ENCODE data around the gene KRT40. TPM values are rescaled to one million over a fixed set of nuclear protein-coding genes. Genes with fewer than 3 reads are reported as not detected.

KRT40 gene
- total and polyA plus RNA-seq, 10 of the 15 experiments (the other 5 are each of a cell fraction or from before 2014, with no cell fraction given) = not detected

DNA sequence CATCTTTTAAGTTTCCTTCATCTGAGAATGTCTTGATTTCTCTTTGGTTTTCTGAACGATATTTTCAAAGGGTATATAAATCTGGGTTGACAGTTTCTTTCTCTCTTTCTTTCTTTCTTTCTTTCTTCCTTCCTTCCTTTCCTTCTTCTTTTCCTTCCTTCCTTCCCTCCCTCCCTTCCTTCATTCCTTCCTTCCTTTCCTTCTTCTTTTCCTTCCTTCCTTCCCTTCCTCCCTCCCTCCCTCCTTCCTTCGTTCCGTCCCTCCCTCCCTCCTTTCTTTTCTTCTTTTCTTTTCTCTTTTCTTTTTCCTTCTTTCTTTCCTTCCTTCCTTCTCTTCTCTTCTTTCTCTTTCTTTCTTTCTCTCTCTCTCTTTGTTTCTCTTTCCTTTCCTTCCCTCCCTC lies 9.8 kb downstream of the KRT40 start:
- 15% methylated on average over 3 of the region's 3 CpGs for WGBS (ENCODE audit: insufficient coverage, insufficient replicate concordance, low lambda C conversion rate, missing lambda C conversion rate)
- RAD21 ChIA-PET (ENCODE audit: unreplicated experiment) = no interaction called here
- no peak overlapping the region for H3K4me3 ChIP-seq
- no peak overlapping the region for H3K4me2 ChIP-seq (ENCODE audit: control insufficient read depth, insufficient read depth)
- BruUV-seq (replicated peaks) = no TSS peak
- H2AFZ ChIP-seq (ENCODE audit: control insufficient read depth, low read depth, low read length) = no peak overlapping the region
- SMC1A ChIA-PET (ENCODE audit: uncharacterized antibody, unreplicated experiment) = no interaction called here
- in situ Hi-C loops (cut with MboI) = no loop called here
- no peaks in the 10 kb centered on the region for H3K9me3 ChIP-seq (replicated peaks; ENCODE audit: control insufficient read depth, insufficient read depth, low read length)
- H3K79me2 ChIP-seq (ENCODE audit: control insufficient read depth, insufficient read depth, low read length) = no peaks in the 10 kb centered on the region
- DNase-seq (ENCODE audit: low read depth, low spot score) (no peak), ATAC-seq (no peak), FAIRE-seq (no peak)
- H3K4me1 ChIP-seq (ENCODE audit: control insufficient read depth, insufficient read depth, low read length) = no peaks in the 10 kb centered on the region
- H4K20me1 ChIP-seq (ENCODE audit: control insufficient read depth, insufficient read depth) = no peaks in the 10 kb centered on the region
- intact Hi-C loops (cut with micrococcal nuclease; ENCODE audit: unreplicated experiment) = no loop called here
- H3K9ac ChIP-seq (ENCODE audit: control insufficient read depth, insufficient read depth, low read length) = no peak overlapping the region
- H3K27ac ChIP-seq (ENCODE audit: control insufficient read depth, insufficient read depth) = no peak overlapping the region
- peaks cover 0 to 1% of the 10 kb centered on the region in 2 experiments; a peak in 1 of 4 replicates for H3K27me3 ChIP-seq (replicated peaks in 1 of 2; ENCODE audit: control insufficient read depth in 2 of 2, insufficient read depth in 2 of 2, low read length in 1 of 2)
- POLR2A ChIA-PET = no interaction called here
- CTCF ChIA-PET = no interaction called here
- no peaks in the 10 kb centered on the region for H3K36me3 ChIP-seq (ENCODE audit: control insufficient read depth in 2 of 2, insufficient read depth in 2 of 2, low read length in 1 of 2)
- TF ChIP-seq TCF12 (IDR thresholded peaks at IDR 0.05; ENCODE audit: low read depth, low read length) (no peak), TAF1 (IDR thresholded peaks at IDR 0.05; ENCODE audit: borderline replicate concordance, low read depth, low read length) (no peak), CHD1 (IDR thresholded peaks at IDR 0.05; ENCODE audit: low read depth, low read length) (no peak), BHLHE40 (IDR thresholded peaks at IDR 0.05; ENCODE audit: borderline replicate concordance in 1 of 2, low read depth in 2 of 2, low read length in 1 of 2) (no peak), BCL11A (IDR thresholded peaks at IDR 0.05; ENCODE audit: low read depth, low read length) (no peak), CHD2 (IDR thresholded peaks at IDR 0.05; ENCODE audit: borderline replicate concordance, low read depth, low read length) (no peak), CREM (IDR thresholded peaks at IDR 0.05; ENCODE audit: low read depth) (no peak), ZZZ3 (IDR thresholded peaks at IDR 0.05; ENCODE audit: control insufficient read depth, insufficient read length, low read depth) (no peak), TBL1XR1 (IDR thresholded peaks at IDR 0.05; ENCODE audit: low read depth, low read length) (no peak), TCF3 (IDR thresholded peaks at IDR 0.05; ENCODE audit: borderline replicate concordance, insufficient read depth, low read depth, low read length) (no peak), EED (IDR thresholded peaks at IDR 0.05; ENCODE audit: low read depth) (no peak)
- TF ChIP-seq, protein P1, sequence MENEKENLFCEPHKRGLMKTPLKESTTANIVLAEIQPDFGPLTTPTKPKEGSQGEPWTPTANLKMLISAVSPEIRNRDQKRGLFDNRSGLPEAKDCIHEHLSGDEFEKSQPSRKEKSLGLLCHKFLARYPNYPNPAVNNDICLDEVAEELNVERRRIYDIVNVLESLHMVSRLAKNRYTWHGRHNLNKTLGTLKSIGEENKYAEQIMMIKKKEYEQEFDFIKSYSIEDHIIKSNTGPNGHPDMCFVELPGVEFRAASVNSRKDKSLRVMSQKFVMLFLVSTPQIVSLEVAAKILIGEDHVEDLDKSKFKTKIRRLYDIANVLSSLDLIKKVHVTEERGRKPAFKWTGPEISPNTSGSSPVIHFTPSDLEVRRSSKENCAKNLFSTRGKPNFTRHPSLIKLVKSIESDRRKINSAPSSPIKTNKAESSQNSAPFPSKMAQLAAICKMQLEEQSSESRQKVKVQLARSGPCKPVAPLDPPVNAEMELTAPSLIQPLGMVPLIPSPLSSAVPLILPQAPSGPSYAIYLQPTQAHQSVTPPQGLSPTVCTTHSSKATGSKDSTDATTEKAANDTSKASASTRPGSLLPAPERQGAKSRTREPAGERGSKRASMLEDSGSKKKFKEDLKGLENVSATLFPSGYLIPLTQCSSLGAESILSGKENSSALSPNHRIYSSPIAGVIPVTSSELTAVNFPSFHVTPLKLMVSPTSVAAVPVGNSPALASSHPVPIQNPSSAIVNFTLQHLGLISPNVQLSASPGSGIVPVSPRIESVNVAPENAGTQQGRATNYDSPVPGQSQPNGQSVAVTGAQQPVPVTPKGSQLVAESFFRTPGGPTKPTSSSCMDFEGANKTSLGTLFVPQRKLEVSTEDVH (IDR thresholded peaks at IDR 0.05; ENCODE audit: low read depth, partially characterized antibody) = no peak
- TF ChIP-seq, protein P2, sequence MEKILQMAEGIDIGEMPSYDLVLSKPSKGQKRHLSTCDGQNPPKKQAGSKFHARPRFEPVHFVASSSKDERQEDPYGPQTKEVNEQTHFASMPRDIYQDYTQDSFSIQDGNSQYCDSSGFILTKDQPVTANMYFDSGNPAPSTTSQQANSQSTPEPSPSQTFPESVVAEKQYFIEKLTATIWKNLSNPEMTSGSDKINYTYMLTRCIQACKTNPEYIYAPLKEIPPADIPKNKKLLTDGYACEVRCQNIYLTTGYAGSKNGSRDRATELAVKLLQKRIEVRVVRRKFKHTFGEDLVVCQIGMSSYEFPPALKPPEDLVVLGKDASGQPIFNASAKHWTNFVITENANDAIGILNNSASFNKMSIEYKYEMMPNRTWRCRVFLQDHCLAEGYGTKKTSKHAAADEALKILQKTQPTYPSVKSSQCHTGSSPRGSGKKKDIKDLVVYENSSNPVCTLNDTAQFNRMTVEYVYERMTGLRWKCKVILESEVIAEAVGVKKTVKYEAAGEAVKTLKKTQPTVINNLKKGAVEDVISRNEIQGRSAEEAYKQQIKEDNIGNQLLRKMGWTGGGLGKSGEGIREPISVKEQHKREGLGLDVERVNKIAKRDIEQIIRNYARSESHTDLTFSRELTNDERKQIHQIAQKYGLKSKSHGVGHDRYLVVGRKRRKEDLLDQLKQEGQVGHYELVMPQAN (conservative IDR thresholded peaks at IDR 0.05) = no peak
- TF ChIP-seq, protein P3, sequence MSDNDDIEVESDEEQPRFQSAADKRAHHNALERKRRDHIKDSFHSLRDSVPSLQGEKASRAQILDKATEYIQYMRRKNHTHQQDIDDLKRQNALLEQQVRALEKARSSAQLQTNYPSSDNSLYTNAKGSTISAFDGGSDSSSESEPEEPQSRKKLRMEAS (IDR thresholded peaks at IDR 0.05; ENCODE audit: low read depth, low read length) = no peak
- TF ChIP-seq, protein P4, sequence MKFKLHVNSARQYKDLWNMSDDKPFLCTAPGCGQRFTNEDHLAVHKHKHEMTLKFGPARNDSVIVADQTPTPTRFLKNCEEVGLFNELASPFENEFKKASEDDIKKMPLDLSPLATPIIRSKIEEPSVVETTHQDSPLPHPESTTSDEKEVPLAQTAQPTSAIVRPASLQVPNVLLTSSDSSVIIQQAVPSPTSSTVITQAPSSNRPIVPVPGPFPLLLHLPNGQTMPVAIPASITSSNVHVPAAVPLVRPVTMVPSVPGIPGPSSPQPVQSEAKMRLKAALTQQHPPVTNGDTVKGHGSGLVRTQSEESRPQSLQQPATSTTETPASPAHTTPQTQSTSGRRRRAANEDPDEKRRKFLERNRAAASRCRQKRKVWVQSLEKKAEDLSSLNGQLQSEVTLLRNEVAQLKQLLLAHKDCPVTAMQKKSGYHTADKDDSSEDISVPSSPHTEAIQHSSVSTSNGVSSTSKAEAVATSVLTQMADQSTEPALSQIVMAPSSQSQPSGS (IDR thresholded peaks at IDR 0.05; ENCODE audit: low read length) = no peak
- TF ChIP-seq, protein P5, sequence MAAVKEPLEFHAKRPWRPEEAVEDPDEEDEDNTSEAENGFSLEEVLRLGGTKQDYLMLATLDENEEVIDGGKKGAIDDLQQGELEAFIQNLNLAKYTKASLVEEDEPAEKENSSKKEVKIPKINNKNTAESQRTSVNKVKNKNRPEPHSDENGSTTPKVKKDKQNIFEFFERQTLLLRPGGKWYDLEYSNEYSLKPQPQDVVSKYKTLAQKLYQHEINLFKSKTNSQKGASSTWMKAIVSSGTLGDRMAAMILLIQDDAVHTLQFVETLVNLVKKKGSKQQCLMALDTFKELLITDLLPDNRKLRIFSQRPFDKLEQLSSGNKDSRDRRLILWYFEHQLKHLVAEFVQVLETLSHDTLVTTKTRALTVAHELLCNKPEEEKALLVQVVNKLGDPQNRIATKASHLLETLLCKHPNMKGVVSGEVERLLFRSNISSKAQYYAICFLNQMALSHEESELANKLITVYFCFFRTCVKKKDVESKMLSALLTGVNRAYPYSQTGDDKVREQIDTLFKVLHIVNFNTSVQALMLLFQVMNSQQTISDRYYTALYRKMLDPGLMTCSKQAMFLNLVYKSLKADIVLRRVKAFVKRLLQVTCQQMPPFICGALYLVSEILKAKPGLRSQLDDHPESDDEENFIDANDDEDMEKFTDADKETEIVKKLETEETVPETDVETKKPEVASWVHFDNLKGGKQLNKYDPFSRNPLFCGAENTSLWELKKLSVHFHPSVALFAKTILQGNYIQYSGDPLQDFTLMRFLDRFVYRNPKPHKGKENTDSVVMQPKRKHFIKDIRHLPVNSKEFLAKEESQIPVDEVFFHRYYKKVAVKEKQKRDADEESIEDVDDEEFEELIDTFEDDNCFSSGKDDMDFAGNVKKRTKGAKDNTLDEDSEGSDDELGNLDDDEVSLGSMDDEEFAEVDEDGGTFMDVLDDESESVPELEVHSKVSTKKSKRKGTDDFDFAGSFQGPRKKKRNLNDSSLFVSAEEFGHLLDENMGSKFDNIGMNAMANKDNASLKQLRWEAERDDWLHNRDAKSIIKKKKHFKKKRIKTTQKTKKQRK (IDR thresholded peaks at IDR 0.05; ENCODE audit: low read depth, low read length) = no peak
